ENCODE measurements around the gene IQCK.

The IQCK gene

DNA sequence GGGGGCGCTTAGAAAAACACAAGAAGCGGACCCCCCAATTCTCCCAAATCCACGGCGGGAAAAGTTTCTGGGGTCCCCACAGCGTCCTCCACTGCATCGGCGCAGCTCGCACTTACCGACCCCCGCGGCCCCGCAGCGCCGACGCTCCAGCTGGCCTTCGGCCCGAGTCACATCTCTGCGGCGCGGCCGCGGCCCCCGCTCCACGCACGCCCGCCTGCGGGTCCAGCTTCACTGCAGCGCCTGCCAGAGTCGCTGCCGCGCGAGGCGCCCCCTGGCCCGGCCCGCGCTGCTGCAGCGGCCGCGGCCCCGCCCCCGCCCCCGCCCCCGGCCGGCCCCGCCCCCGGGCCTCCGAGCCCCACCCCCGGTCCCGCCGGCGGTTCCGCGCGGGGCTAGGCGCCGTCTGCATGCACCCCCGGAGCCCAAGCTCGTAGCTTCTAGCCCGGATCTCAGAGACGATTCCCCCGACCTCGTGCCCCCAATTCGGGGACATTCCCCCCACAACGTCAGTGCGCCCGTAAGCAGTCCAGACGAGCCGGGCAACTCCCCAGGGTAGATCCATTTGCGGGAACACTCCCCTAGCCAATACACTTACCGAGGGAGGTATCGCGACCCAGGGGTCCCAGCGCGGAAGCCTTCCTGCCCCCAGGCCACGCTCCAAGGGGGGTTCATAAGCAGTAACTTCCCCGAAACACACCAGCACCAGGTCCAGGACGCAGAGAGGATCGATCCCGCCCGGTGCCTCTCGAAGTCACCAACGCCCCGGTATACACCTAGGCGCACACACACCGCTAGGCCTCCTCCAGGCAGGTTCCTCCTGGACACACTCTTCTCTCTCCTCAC lies 166.8 kb downstream of the IQCK start, which contains the start of gene GPRC5B:
Gene GPRC5B (minus strand): TSS at position 238 of the 840 bp plus-strand sequence. CDS start 12,003 bp downstream, outside the sequence.
- peak; percentile 21 for DNase-seq (ENCODE audit: low read depth)

DNA sequence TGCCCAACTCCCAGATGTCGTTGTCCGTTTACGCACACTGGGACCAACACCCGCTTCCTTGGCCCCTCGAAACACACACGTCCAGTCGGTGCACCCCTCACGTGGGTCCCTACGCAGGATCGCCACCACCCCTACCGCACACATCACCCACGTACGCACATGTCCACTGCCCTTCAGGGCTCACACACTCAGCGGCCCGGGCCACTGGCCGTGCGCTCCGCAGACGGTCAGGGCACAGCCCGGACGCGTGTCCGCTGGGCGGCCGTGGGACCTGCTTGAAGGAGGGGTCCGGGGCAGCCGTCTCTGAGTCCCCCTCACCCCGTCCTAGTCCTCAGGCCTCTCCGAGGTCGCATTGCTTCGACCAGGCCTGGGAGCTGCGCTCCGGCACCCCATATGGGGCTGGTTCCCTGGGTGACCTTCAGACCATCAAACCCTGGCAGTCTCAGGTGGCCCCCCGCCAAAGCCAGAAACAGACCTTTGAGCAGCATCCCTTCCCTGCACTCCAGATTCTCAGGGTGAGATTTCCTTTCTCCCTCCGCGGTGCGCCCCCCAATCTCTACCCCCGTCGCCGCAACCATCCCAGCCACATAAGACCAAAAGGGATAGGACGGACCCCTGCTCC lies 167.5 kb downstream of the IQCK start:
- no peak for DNase-seq (ENCODE audit: low read depth)

DNA sequence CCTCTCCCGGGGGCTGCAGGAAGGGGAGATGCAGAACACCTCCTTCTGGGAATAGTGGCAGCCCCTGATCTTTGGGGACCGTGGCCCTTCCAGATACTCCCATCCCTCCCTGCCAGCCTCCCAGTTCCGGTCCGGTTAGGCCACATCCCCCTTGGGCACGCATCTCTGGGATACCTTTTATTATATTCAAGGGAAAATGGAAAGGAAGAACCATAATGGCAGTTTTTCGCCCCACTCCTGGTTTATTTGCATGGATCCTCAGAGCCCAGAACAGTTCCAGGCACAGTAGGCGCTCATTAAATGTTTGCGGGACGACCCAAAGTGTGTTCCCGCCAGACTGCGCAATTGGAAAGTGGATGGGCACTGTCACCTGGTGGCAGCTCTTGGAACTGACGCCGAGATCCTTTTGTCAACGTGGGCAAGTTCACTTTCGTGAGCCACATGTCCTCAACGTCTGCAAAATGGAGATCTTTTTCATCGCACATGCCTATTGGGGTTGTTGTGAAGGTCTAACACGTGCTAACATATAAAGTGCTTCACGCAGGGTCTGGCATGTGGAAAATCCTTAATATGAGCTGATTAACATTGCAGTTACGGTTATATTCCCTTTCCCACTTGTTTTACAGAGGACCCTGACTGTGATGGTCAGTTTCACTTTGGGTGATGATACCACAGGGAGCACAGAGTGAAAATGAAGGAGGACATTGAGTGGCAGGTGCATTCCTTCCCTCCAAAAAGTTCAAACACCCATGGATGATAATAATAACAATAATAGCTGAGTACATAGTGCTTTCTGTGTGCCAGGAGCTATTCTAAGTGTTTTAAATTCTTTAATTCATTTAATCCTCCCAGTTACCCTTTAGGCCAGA lies 168.2 kb downstream of the IQCK start:
- DNase-seq (ENCODE audit: low read depth): peak; percentile 82

DNA sequence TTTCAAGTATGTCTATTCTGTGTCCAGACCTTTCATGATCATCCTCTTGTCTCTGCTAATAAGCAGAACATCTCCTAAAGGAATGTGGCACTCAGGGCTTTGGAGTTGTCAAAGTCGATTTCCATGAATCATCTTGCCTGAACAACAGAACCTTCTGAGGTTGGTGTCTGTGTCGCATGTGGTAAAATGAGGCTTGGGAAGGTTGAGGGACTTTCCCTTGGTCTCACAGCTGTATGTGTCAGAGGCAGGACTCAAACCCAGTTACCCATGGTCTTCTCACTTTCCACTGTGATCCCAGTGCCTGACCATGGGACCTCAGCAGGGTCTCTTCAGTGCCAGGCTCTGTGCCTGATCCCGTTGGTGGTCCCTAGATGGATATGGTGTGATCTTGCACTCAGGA lies 170.8 kb downstream of the IQCK start:
- no peak for DNase-seq (ENCODE audit: low read depth)

DNA sequence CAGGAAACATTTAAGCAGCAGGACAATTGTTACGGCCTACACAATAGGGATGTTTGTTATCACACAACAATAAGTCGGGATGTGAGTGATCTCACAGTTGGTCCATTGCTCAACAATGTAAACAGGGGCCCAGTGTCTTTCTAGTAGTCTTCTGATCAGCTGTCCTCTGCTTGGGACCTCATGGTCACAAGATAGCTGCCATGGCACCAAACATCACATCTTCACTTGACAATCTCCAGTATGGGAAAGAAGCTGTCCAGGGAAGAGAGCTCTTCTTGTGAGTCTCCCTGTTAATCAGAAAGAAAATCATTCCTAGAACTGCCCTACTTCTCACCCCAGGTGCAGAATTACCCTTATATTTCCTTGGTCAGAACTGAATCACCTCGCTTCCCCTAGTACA lies 172.8 kb downstream of the IQCK start:
- DNase-seq (ENCODE audit: low read depth): no peak

DNA sequence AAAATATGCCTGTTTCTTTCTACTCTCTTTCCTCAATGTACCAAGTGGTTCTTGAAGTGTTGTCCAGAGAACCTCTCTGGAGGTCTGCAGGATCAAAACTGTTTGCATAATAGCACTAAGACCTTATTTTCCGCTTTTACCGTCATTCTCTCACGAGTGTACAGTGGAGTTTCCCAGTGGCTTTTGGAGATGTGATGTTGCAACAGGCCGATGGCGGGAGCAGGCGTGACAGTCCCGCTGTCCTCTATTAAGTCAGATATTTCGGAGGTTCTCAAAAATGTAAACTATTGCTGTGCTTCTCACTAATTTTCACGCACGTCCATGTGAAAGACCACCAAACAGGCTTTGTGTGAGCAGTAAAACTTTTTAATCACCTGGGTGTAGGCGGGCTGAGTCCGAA lies 174.8 kb downstream of the IQCK start:
- no peak for DNase-seq (ENCODE audit: low read depth)

DNA sequence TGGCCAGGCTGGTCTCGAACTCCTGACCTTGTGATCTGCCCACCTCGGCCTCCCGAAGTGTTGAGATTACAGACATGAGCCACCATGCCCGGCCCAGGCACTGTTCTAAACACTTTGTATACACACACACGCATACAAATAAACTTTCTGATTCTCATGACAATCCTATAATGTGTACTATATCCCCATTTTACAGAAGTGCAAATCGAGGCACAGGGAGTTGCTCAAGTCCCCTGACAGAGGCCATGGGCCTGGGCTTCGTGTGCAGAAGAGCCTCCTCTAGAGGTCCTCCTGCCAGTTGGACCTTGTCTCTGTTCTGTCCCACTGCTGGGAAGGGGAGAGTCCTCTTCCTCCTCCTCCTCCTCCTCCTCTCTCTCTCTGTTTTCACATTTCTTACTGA lies 176.5 kb downstream of the IQCK start:
- no peak for DNase-seq (ENCODE audit: low read depth)

DNA sequence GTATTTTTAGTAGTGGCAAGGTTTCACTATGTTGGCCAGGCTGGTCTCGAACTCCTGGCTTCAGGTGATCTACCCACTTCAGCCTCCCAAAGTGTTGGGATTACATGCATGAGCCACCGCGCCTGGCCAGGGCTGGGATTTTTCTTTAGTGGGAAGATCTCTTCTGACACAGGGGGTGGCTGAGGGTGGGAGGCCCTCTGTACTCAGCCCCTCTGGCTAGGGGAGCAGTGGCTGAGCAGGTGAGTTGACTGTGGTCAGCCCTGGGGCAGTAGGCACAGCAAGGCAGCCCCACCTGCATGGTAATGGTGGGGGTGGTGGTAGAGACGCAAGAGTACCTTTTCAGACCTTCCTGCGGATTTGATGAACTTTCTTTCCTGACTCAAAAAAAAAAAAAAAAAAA lies 178.9 kb downstream of the IQCK start:
- DNase-seq (ENCODE audit: low read depth): no peak

DNA sequence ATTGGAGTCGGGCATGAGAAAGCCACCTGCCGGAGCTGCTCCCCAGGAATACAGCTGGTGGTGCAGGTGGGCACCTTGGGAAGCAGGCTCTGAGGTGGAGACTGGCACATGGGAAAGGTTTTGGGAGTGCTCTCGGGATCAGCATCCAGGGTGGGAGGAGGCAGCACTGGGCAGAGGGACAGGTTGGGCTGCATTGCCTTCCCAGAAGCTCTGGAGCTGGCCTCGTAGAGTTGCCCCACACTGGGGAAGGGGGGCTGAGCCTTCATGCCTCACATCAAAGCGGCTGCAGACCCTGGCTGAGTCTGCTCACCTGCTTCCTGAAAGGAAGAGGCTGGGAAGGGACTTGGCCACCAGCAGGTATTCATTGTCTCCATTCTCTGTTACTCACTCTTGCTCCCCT lies 180.1 kb downstream of the IQCK start:
- no peak for DNase-seq (ENCODE audit: low read depth)

DNA sequence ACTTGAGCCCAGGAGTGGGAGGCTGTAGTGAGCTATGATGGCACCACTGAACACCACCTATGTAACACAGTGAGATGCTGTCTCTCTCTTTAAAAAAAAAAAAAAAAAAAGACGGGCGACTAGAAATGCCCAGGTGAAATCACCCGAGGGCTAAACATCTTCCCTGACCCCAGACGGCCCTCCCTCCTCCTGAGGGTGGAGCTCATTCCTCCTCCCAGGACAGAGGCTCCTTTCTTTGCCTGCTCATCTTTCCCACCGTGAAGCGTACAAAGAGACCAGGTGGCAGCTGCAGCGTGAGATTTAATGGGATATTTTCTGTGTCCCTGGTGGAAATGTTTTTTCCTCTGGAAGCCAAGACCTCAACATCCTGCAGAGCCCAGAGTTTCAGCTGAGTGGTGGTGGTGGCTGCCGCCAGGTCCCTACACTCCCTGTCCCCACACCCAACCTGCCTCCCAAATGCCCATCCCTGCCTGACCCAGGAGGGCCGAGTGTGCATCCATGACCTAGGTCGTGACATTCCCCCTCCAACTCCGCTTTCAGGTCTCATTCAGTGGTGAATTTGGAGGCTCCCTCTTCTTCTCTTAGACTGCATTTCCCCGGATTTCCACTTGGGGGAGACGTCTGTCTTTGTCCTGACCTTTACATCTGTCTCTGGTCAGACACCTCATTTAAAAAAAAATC lies 181.0 kb downstream of the IQCK start:
- DNase-seq (ENCODE audit: low read depth): no peak

DNA sequence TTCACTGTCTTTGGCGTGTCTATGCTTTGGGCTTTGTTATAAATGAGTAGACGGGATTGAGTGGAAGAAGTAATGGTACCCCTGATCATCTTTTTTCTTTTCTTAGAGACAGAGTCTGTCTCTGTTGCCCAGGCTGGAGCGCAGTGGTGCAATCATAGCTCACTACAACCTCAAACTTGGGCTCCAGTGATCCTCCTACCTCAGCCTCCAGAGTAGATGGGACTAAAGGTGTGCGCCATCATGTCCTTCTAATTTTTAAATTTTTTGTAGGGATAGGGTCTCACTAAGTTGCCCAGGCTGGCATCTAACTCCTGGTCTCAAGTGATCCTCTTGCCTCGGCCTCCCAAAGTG lies 181.5 kb downstream of the IQCK start:
- no peak for DNase-seq (ENCODE audit: low read depth)

DNA sequence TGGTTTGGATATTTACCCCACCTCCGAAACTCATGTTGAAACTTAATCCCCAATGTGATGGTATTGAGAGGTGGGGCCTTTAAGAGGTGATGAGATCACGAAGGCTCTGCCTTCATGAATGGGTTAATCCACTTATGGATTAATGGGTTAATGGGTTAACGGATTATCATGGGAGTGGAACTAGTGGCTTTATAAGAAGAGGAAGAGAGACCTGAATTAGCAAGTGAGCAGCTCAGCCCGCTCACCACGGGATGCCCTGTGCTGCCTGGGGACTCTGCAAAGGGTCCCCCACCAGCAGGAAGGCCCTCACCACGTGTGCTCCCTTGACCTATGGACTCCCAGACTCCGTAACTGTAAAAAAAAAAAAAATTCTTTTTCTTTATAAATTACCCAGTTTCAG lies 183.1 kb downstream of the IQCK start:
- no peak for DNase-seq (ENCODE audit: low read depth)

DNA sequence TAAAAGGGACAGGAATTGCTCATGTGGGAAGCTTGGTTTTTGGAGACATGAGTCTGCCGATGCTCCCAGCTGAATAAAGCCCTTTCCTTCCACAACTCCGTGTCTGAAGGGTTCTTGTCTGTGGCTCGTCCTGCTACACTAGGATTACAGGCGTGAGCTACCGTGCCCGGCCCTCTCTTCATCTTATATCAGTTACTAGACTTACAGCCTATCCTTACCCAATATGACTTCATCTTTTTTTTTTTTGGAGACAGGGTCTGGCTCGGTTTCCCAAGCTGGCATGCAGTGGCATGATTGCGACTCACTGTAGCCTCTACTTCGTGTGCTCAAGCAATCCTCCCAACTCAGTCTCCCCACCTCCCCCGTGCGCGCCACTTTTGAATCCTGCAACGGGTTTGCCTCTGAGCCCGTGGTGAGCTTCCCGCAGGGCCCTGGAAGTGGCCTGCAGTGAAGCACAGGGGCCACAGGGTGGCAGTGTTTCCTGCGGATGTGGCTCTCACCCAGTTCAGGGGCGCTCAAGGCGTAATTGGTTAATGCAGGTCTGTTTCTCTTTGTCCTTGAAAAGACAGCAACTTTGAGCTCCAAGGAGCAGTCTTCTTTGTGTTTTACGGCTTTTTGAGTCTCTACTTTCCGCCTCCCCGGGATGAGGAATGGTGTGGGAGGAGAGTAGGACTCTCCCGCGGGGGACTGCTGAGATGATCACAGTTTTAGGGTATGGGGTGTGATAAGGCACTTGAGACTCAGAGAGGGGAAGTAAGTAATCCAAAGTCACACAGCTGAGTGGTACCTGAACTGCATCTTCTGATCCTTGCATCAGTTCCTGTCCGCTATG lies 189.3 kb downstream of the IQCK start:
- peak; percentile 63 for DNase-seq (ENCODE audit: low read depth)

All from activated T-cell treated with anti-CD3 and anti-CD28 coated beads for 48 hours (primary cell).